Kidney (tissue), 14 donors: ENCODE measurements around the gene BUB3. TPM values are rescaled to one million over a fixed set of nuclear protein-coding genes. Genes with fewer than 3 reads are reported as not detected.

ENCODE experiments used
- DNase-seq, 5 donors: peaks; one replicate each; pipeline ENCODE4 v3.0.0-alpha.2; 2013 to 2020
- FAIRE-seq: peaks from 2 replicates; lab custom pipeline; 2012; peaks lifted over from hg19 to GRCh38; lab: Jason Lieb, UNC
- H3K27ac ChIP-seq, 2 donors: one replicate each; pipeline ENCODE4 v1.7.0; 2013; ENCODE audit warnings: low read depth in 2 of 2, low read length in 2 of 2, inconsistent platforms in 1 of 2
- H3K27me3 ChIP-seq: one replicate; pipeline ENCODE4 v1.7.1; 2013; ENCODE audit warnings: low read length, inconsistent platforms; ENCODE audit not compliant: control insufficient read depth, insufficient read depth
- H3K36me3 ChIP-seq, 3 donors: one replicate each; pipeline versions ENCODE4 v1.7.0 to v1.7.1; 2013; ENCODE audit warnings: low read length in 3 of 3, control low read depth in 1 of 3, inconsistent platforms in 1 of 3; ENCODE audit not compliant: insufficient read depth in 3 of 3, control insufficient read depth in 2 of 3
- H3K4me1 ChIP-seq, 3 donors: one replicate each; pipeline versions ENCODE4 v1.7.0 to v1.7.1; 2013; ENCODE audit warnings: low read length in 3 of 3, inconsistent platforms in 1 of 3, low read depth in 1 of 3; ENCODE audit not compliant: control insufficient read depth in 2 of 3, insufficient read depth in 2 of 3
- H3K4me3 ChIP-seq, 3 donors: one replicate each; pipeline versions ENCODE4 v1.7.0 to v1.8.1; 2013; ENCODE audit warnings: low read length in 3 of 3, control low read depth in 1 of 3, inconsistent platforms in 1 of 3
- H3K9ac ChIP-seq, 3 donors: one replicate each; pipeline versions ENCODE4 v1.7.0 to v1.7.1; 2013; ENCODE audit warnings: low read length in 3 of 3, control low read depth in 1 of 3, inconsistent platforms in 1 of 3
- H3K9me3 ChIP-seq, 3 donors: one replicate each; pipeline versions ENCODE4 v1.7.0 to v1.7.1; 2013; ENCODE audit warnings: low read length in 3 of 3, control low read depth in 1 of 3, inconsistent platforms in 1 of 3; ENCODE audit not compliant: control insufficient read depth in 2 of 3, insufficient read depth in 1 of 3
- CTCF ChIP-seq: IDR thresholded peaks from 3 replicates; pipeline ENCODE4 v1.5.1; 2012; ENCODE audit warnings: mild to moderate bottlenecking, moderate library complexity, borderline replicate concordance; ENCODE audit not compliant: insufficient read depth; ENCODE audit errors: extremely low read depth
- intact Hi-C: fragments of 100-400 bp; cut with DNase I; formaldehyde crosslinking; loops from one replicate; pipeline ENCODE4 v1.11.1; 2022
- polyA plus RNA-seq: library from polyadenylated mRNA; stranded (reverse); fragments of 350-450 nt; fragmentation: Illumina TruSeq; extraction: RNeasy Lipid Tissue Mini Kit (QIAGEN cat#74804); gene quantifications from one replicate; pipeline ENCODE4 v1.2.3, GENCODE V29; 2014; ENCODE audit warnings: low read depth, low replicate concordance; ENCODE audit not compliant: insufficient read depth
- total RNA-seq: library from RNA; stranded (reverse); fragmentation: NEBNext Ultra II Directional; extraction: Animal tissue kit (Norgen Biotek cat#: 25700); gene quantifications from one replicate; pipeline ENCODE4 v1.2.1, GENCODE V29; 2021
- donor health status: control.
- donor health status: control.
- donor health status: control.
- donor health status: control.
- donor health status: control.
- donor health status: DM: yes; HTN: yes; CAD: no.
- donor health status: Normal renal cell carcinoma (clear cell type).

The BUB3 gene
- total and polyA plus RNA-seq, 2 donors from 2014 or later = 49.0 to 60.8 TPM

- FAIRE-seq = no peak
- Histone ChIP-seq H3K9ac (no peak overlapping the region), H3K4me1 (peaks cover 0 to 28% (median 0%) of the 10 kb centered on the region in 3 donors), H3K4me3 (no peak overlapping the region), H3K27me3 (peaks cover 78% of the 10 kb centered on the region), H3K36me3 (no peaks in the 10 kb centered on the region), H3K9me3 (no peaks in the 10 kb centered on the region), H3K27ac (no peak overlapping the region)
- TF ChIP-seq CTCF = no peak
- DNase-seq = peak in 4 of 5 donors; percentile 16 to 73 (median 34)
- intact Hi-C loops = loop anchor here (5.0 kb wide), 1 partner anchor 423 kb away; no protein-coding TSS in a partner anchor
Measured at GRCh38 chr10:123134343-123134914, 19.8 kb upstream of the BUB3 start.

- FAIRE-seq (no peak), DNase-seq (peak in 3 of 5 donors; percentile 16 to 47 (median 26))
- no peak overlapping the region for H3K4me3 ChIP-seq
- H3K9ac ChIP-seq = no peak overlapping the region
- peaks cover 0 to 28% (median 0%) of the 10 kb centered on the region in 3 donors for H3K4me1 ChIP-seq
- H3K27ac ChIP-seq = no peak overlapping the region
- H3K36me3 ChIP-seq = no peaks in the 10 kb centered on the region
- intact Hi-C loops = loop anchor here (5.0 kb wide), 1 partner anchor 422 kb away; no protein-coding TSS in a partner anchor
- peaks cover 79% of the 10 kb centered on the region for H3K27me3 ChIP-seq
- H3K9me3 ChIP-seq = no peaks in the 10 kb centered on the region
- no peak for TF ChIP-seq CTCF
Measured at GRCh38 chr10:123134915-123135414, 19.2 kb upstream of the BUB3 start.

- no peak within 1 kb of the TSS for H3K9ac ChIP-seq
- intact Hi-C loops = no loop called here
- no peak for TF ChIP-seq CTCF
Measured at GRCh38 chr10:123135415-123136141, 18.6 kb upstream of the BUB3 start, which contains the start of gene HMX3. TSS of gene HMX3 (plus strand) at chr10:123135970. CDS start at chr10:123136051, 81 bp downstream.

More at GRCh38 chr10:123135415-123136141, 18.6 kb upstream of the BUB3 start, which contains the start of gene HMX3:
- DNase-seq (peak in 4 of 5 donors; percentile 22 to 63 (median 40)), FAIRE-seq (no peak)
- H3K4me3 ChIP-seq = peak within 1 kb of the TSS in 1 of 3 donors; percentile 21
- H3K9me3 ChIP-seq = no peaks in the 10 kb centered on the region
- H3K4me1 ChIP-seq = peaks cover 0 to 28% (median 0%) of the 10 kb centered on the region in 3 donors
- peaks cover 80% of the 10 kb centered on the region for H3K27me3 ChIP-seq
- H3K36me3 ChIP-seq = no peaks in the 10 kb centered on the region
- H3K27ac ChIP-seq = no peak within 1 kb of the TSS
